Activated naive CD4-positive, alpha-beta T cell treated with anti-CD3 and anti-CD28 coated beads for 36 hours (primary cell): ENCODE results near the gene UPK1A. TPM values are rescaled to one million over a fixed set of nuclear protein-coding genes. Genes with fewer than 3 reads are reported as not detected.
"Not testable (repeated sequence)": the region's sequence is repeated elsewhere in the genome, so short reads cannot be mapped to it uniquely, and the experiment has no call there.

Experiments used
- CTCF ChIA-PET: fragments of 350-600 bp; sonication (Branson Sonifier 250); formaldehyde crosslinking; loops from one replicate; lab custom pipeline; 2021; ENCODE audit warnings: antibody characterized with exemption; lab: Charles Lee
- DNase-seq: peaks from one replicate; pipeline ENCODE4 v3.0.0-alpha.2; 2020
- H3K27ac Mint-ChIP-seq: one replicate; pipeline ENCODE4 v1.8.0; 2021; ENCODE audit warnings: mild to moderate bottlenecking, mixed read lengths
- H3K27me3 Mint-ChIP-seq: one replicate; pipeline ENCODE4 v1.8.0; 2021; ENCODE audit warnings: low read depth, mixed read lengths
- H3K36me3 Mint-ChIP-seq: one replicate; pipeline ENCODE4 v1.8.0; 2021; ENCODE audit warnings: low read depth, mixed read lengths
- H3K4me1 Mint-ChIP-seq: one replicate; pipeline ENCODE4 v1.8.0; 2021; ENCODE audit warnings: low read depth, mixed read lengths
- H3K4me3 Mint-ChIP-seq: one replicate; pipeline ENCODE4 v1.8.0; 2021; ENCODE audit warnings: mild to moderate bottlenecking, moderate library complexity, mixed read lengths
- H3K9me3 Mint-ChIP-seq: one replicate; pipeline ENCODE4 v1.8.0; 2021; ENCODE audit warnings: mixed read lengths
- intact Hi-C: fragments of 100-400 bp; cut with micrococcal nuclease; formaldehyde crosslinking; loops from one replicate; pipeline ENCODE4 v1.15.1; 2023
- total RNA-seq, 2 experiments: library from RNA; stranded (reverse); gene quantifications; one replicate each; pipeline ENCODE4 v1.2.3, GENCODE V29; 2021

Gene UPK1A
- total RNA-seq, 2 experiments from 2014 or later = 0.21 TPM; not detected in 1

GRCh38 chr19:35669566-35669965 is 3.2 kb downstream of the UPK1A start:
- H3K4me3 Mint-ChIP-seq = no peak overlapping the region
- H3K27me3 Mint-ChIP-seq = peaks cover 19% of the 10 kb centered on the region
- H3K27ac Mint-ChIP-seq = no peak overlapping the region
- peaks cover 1% of the 10 kb centered on the region for H3K36me3 Mint-ChIP-seq
- CTCF ChIA-PET = no interaction called here
- H3K4me1 Mint-ChIP-seq = peaks cover 5% of the 10 kb centered on the region
- DNase-seq = no peak
- intact Hi-C loops = no loop called here
- H3K9me3 Mint-ChIP-seq = no peaks in the 10 kb centered on the region

GRCh38 chr19:35669974-35670373 is 3.7 kb downstream of the UPK1A start:
- CTCF ChIA-PET = no interaction called here
- H3K9me3 Mint-ChIP-seq = no peaks in the 10 kb centered on the region
- no peak overlapping the region for H3K27ac Mint-ChIP-seq
- H3K27me3 Mint-ChIP-seq = peaks cover 20% of the 10 kb centered on the region
- peaks cover 1% of the 10 kb centered on the region for H3K36me3 Mint-ChIP-seq
- H3K4me3 Mint-ChIP-seq = no peak overlapping the region
- peaks cover 5% of the 10 kb centered on the region for H3K4me1 Mint-ChIP-seq
- intact Hi-C loops = loop anchor here (5.0 kb wide), 1 partner anchor 123 kb away; the partner anchor contains the start of gene TMEM147
- no peak for DNase-seq

GRCh38 chr19:35670686-35671085 is 4.4 kb downstream of the UPK1A start:
- peaks cover 21% of the 10 kb centered on the region for H3K27me3 Mint-ChIP-seq
- CTCF ChIA-PET = no interaction called here
- intact Hi-C loops = loop anchor here (5.0 kb wide), 1 partner anchor 123 kb away; the partner anchor contains the start of gene TMEM147
- H3K27ac Mint-ChIP-seq = no peak overlapping the region
- H3K9me3 Mint-ChIP-seq = no peaks in the 10 kb centered on the region
- no peak overlapping the region for H3K4me3 Mint-ChIP-seq
- no peaks in the 10 kb centered on the region for H3K36me3 Mint-ChIP-seq
- DNase-seq = no peak
- H3K4me1 Mint-ChIP-seq = peaks cover 5% of the 10 kb centered on the region

- H3K4me3 Mint-ChIP-seq = no peak overlapping the region
- H3K27ac Mint-ChIP-seq = no peak overlapping the region
Measured at GRCh38 chr19:35671818-35672217, 5.5 kb downstream of the UPK1A start.

GRCh38 chr19:35673121-35673804 is 6.9 kb downstream of the UPK1A start:
- Mint-ChIP-seq H3K27me3 (peaks cover 25% of the 10 kb centered on the region), H3K4me1 (peaks cover 5% of the 10 kb centered on the region), H3K27ac (no peak overlapping the region), H3K36me3 (no peaks in the 10 kb centered on the region), H3K4me3 (peak overlapping the region; percentile 47), H3K9me3 (no peaks in the 10 kb centered on the region)
- intact Hi-C loops = loop anchor here (2.0 to 5.0 kb wide), 2 partner anchors 40 to 126 kb away; partner anchors contain the start of gene TMEM147
- CTCF ChIA-PET = interaction anchor here (0.6 to 1.4 kb wide), 4 partner anchors 20 to 147 kb away, joined by 3 to 6 read pairs (median 4); partner anchors contain the start of gene COX6B1
- DNase-seq = peak; percentile 80

More at GRCh38 chr19:35671818-35672217, 5.5 kb downstream of the UPK1A start:
- Mint-ChIP-seq H3K4me1 (peaks cover 5% of the 10 kb centered on the region), H3K36me3 (no peaks in the 10 kb centered on the region), H3K9me3 (no peaks in the 10 kb centered on the region), H3K27me3 (peaks cover 25% of the 10 kb centered on the region)
- DNase-seq = no peak
- CTCF ChIA-PET = no interaction called here
- intact Hi-C loops = loop anchor here (2.0 to 5.0 kb wide), 2 partner anchors 41 to 125 kb away; partner anchors contain the start of gene TMEM147

- Mint-ChIP-seq H3K9me3 (no peaks in the 10 kb centered on the region), H3K4me3 (no peak overlapping the region), H3K36me3 (no peaks in the 10 kb centered on the region), H3K27ac (no peak overlapping the region), H3K4me1 (peaks cover 5% of the 10 kb centered on the region), H3K27me3 (peaks cover 19% of the 10 kb centered on the region)
- DNase-seq = no peak
- intact Hi-C loops = no loop called here
- CTCF ChIA-PET = interaction anchor here (0.7 kb wide), 1 partner anchor 115 kb away, joined by 3 read pairs; no protein-coding TSS in a partner anchor
Measured at GRCh38 chr19:35675589-35676140, 9.3 kb downstream of the UPK1A start.

GRCh38 chr19:35689836-35690235 is 23.5 kb downstream of the UPK1A start:
- H3K4me3 Mint-ChIP-seq = no peak overlapping the region
- no peak for DNase-seq
- H3K27ac Mint-ChIP-seq = no peak overlapping the region
- no peaks in the 10 kb centered on the region for H3K27me3 Mint-ChIP-seq
- H3K36me3 Mint-ChIP-seq = no peaks in the 10 kb centered on the region
- intact Hi-C loops = loop anchor here (5.0 kb wide), 2 partner anchors 143 to 192 kb away; partner anchors contain the start of gene TMEM147
- peaks cover 8% of the 10 kb centered on the region for H3K4me1 Mint-ChIP-seq
- CTCF ChIA-PET = interaction anchor here (1.1 to 1.8 kb wide), 4 partner anchors 23 to 130 kb away, joined by 3 to 7 read pairs (median 3); no protein-coding TSS in a partner anchor
- no peaks in the 10 kb centered on the region for H3K9me3 Mint-ChIP-seq

GRCh38 chr19:35691106-35691505 is 24.8 kb downstream of the UPK1A start:
- not testable (repeated sequence) for H3K27me3 Mint-ChIP-seq, H3K4me3 Mint-ChIP-seq, H3K9me3 Mint-ChIP-seq, H3K4me1 Mint-ChIP-seq, DNase-seq, H3K27ac Mint-ChIP-seq, H3K36me3 Mint-ChIP-seq
- intact Hi-C loops = loop anchor here (5.0 kb wide), 2 partner anchors 144 to 191 kb away; partner anchors contain the start of gene TMEM147
- CTCF ChIA-PET = interaction anchor here (0.9 to 6.6 kb wide), 3 partner anchors 11 to 129 kb away, joined by 3 to 120 read pairs (median 7); no protein-coding TSS in a partner anchor

- H3K36me3 Mint-ChIP-seq = no peaks in the 10 kb centered on the region
- no peaks in the 10 kb centered on the region for H3K27me3 Mint-ChIP-seq
- H3K9me3 Mint-ChIP-seq = no peaks in the 10 kb centered on the region
- H3K4me1 Mint-ChIP-seq = peaks cover 19% of the 10 kb centered on the region
- no peak for DNase-seq
- H3K27ac Mint-ChIP-seq = no peak overlapping the region
- no peak overlapping the region for H3K4me3 Mint-ChIP-seq
- CTCF ChIA-PET = interaction anchor here (0.6 to 6.6 kb wide), 9 partner anchors 10 to 580 kb away, joined by 3 to 120 read pairs (median 5); no protein-coding TSS in a partner anchor
- intact Hi-C loops = loop anchor here (5.0 kb wide), 2 partner anchors 145 to 190 kb away; partner anchors contain the start of gene TMEM147
Measured at GRCh38 chr19:35692010-35692409, 25.7 kb downstream of the UPK1A start.

- no peak for DNase-seq
Measured at GRCh38 chr19:35693422-35693821, 27.1 kb downstream of the UPK1A start.

GRCh38 chr19:35693835-35694599 is 27.7 kb downstream of the UPK1A start:
- Mint-ChIP-seq H3K4me1 (peaks cover 24% of the 10 kb centered on the region), H3K27me3 (no peaks in the 10 kb centered on the region), H3K27ac (peak overlapping the region; percentile 77), H3K4me3 (no peak overlapping the region), H3K36me3 (no peaks in the 10 kb centered on the region), H3K9me3 (no peaks in the 10 kb centered on the region)
- CTCF ChIA-PET = interaction anchor here (0.6 to 6.6 kb wide), 30 partner anchors 9 to 304 kb away, joined by 3 to 120 read pairs (median 4); partner anchors contain the start of genes COX6B1, KIRREL2, LIN37 and PRODH2
- peak; percentile 97 for DNase-seq
- intact Hi-C loops = loop anchor here (1.0 to 5.0 kb wide), 6 partner anchors 22 to 237 kb away; partner anchors contain the start of gene TMEM147

More at GRCh38 chr19:35693422-35693821, 27.1 kb downstream of the UPK1A start:
- Mint-ChIP-seq H3K4me1 (peaks cover 24% of the 10 kb centered on the region), H3K27me3 (no peaks in the 10 kb centered on the region), H3K4me3 (no peak overlapping the region), H3K36me3 (no peaks in the 10 kb centered on the region), H3K9me3 (no peaks in the 10 kb centered on the region), H3K27ac (no peak overlapping the region)
- CTCF ChIA-PET = interaction anchor here (0.6 to 6.6 kb wide), 12 partner anchors 10 to 239 kb away, joined by 3 to 120 read pairs (median 4); no protein-coding TSS in a partner anchor
- intact Hi-C loops = loop anchor here (1.0 to 5.0 kb wide), 4 partner anchors 127 to 238 kb away; partner anchors contain the start of gene TMEM147
